ENCODE results near the gene KRTAP9-7.

Gene KRTAP9-7

GRCh38 chr17:41301204-41301790, 25.8 kb downstream of the KRTAP9-7 start:
- Histone ChIP-seq H3K4me2 (ENCODE audit: low read length) (no peak overlapping the region), H3K4me1 (ENCODE audit: low read length) (no peaks in the 10 kb centered on the region), H4K20me1 (ENCODE audit: insufficient read depth, low read length) (no peaks in the 10 kb centered on the region), H3K27ac (ENCODE audit: low read length) (no peak overlapping the region), H3K9me3 (ENCODE audit: insufficient read depth, low read length) (no peaks in the 10 kb centered on the region), H3K79me2 (ENCODE audit: low read length) (no peaks in the 10 kb centered on the region), H3K36me3 (replicated peaks; ENCODE audit: low read depth, low read length) (no peaks in the 10 kb centered on the region), H3K27me3 (ENCODE audit: low read depth, low read length) (peaks cover 8% of the 10 kb centered on the region; the same call in 1 of the 2 replicates), H2AFZ (ENCODE audit: low read depth, low read length) (no peak overlapping the region), H3K9ac (ENCODE audit: low read length) (no peak overlapping the region), H3K4me3 (ENCODE audit: low read length) (no peak overlapping the region)
- TF ChIP-seq CTCF (IDR thresholded peaks at IDR 0.05; ENCODE audit: low read depth, low read length) = no peak
- no peak for TF ChIP-seq EZH2phosphoT487 (IDR thresholded peaks at IDR 0.05; ENCODE audit: low read depth)

- Histone ChIP-seq H3K27ac (ENCODE audit: low read length) (no peak within 1 kb of the TSS), H3K79me2 (ENCODE audit: low read length) (no peaks in the 10 kb centered on the region), H3K9ac (ENCODE audit: low read length) (no peak within 1 kb of the TSS), H3K36me3 (replicated peaks; ENCODE audit: low read depth, low read length) (no peaks in the 10 kb centered on the region), H3K27me3 (ENCODE audit: low read depth, low read length) (peaks cover 8% of the 10 kb centered on the region; the same call in 1 of the 2 replicates), H3K4me2 (ENCODE audit: low read length) (no peak within 1 kb of the TSS), H3K9me3 (ENCODE audit: insufficient read depth, low read length) (no peaks in the 10 kb centered on the region), H3K4me3 (ENCODE audit: low read length) (no peak within 1 kb of the TSS), H3K4me1 (ENCODE audit: low read length) (no peaks in the 10 kb centered on the region), H2AFZ (ENCODE audit: low read depth, low read length) (no peak within 1 kb of the TSS), H4K20me1 (ENCODE audit: insufficient read depth, low read length) (no peaks in the 10 kb centered on the region)
- TF ChIP-seq CTCF (IDR thresholded peaks at IDR 0.05; ENCODE audit: low read depth, low read length) (no peak), EZH2phosphoT487 (IDR thresholded peaks at IDR 0.05; ENCODE audit: low read depth) (no peak)
Measured at GRCh38 chr17:41301916-41302901, 26.7 kb downstream of the KRTAP9-7 start, which contains the start of gene KRTAP29-1. KRTAP29-1 (minus strand) TSS chr17:41302851; CDS start chr17:41302851, 0 bp downstream.

GRCh38 chr17:41302981-41303380, 27.5 kb downstream of the KRTAP9-7 start:
- H3K9ac ChIP-seq (ENCODE audit: low read length) = no peak overlapping the region
- H3K4me2 ChIP-seq (ENCODE audit: low read length) = no peak overlapping the region
- H3K36me3 ChIP-seq (replicated peaks; ENCODE audit: low read depth, low read length) = no peaks in the 10 kb centered on the region
- H3K27me3 ChIP-seq (ENCODE audit: low read depth, low read length) = peaks cover 8% of the 10 kb centered on the region; the same call in 1 of the 2 replicates
- H3K4me1 ChIP-seq (ENCODE audit: low read length) = no peaks in the 10 kb centered on the region
- TF ChIP-seq CTCF (IDR thresholded peaks at IDR 0.05; ENCODE audit: low read depth, low read length) (no peak), EZH2phosphoT487 (IDR thresholded peaks at IDR 0.05; ENCODE audit: low read depth) (no peak)
- no peaks in the 10 kb centered on the region for H3K9me3 ChIP-seq (ENCODE audit: insufficient read depth, low read length)
- H4K20me1 ChIP-seq (ENCODE audit: insufficient read depth, low read length) = no peaks in the 10 kb centered on the region
- H2AFZ ChIP-seq (ENCODE audit: low read depth, low read length) = no peak overlapping the region
- H3K4me3 ChIP-seq (ENCODE audit: low read length) = no peak overlapping the region
- H3K79me2 ChIP-seq (ENCODE audit: low read length) = no peaks in the 10 kb centered on the region
- H3K27ac ChIP-seq (ENCODE audit: low read length) = no peak overlapping the region

GRCh38 chr17:41304091-41304490, 28.6 kb downstream of the KRTAP9-7 start:
- H3K4me1 ChIP-seq (ENCODE audit: low read length) = peaks cover 6% of the 10 kb centered on the region; the same call in 1 of the 2 replicates
- H3K9me3 ChIP-seq (ENCODE audit: insufficient read depth, low read length) = no peaks in the 10 kb centered on the region
- no peak overlapping the region for H3K4me2 ChIP-seq (ENCODE audit: low read length)
- no peak overlapping the region for H2AFZ ChIP-seq (ENCODE audit: low read depth, low read length)
- H3K9ac ChIP-seq (ENCODE audit: low read length) = no peak overlapping the region
- no peak for TF ChIP-seq EZH2phosphoT487 (IDR thresholded peaks at IDR 0.05; ENCODE audit: low read depth)
- TF ChIP-seq CTCF (IDR thresholded peaks at IDR 0.05; ENCODE audit: low read depth, low read length) = no peak
- no peaks in the 10 kb centered on the region for H4K20me1 ChIP-seq (ENCODE audit: insufficient read depth, low read length)
- H3K27ac ChIP-seq (ENCODE audit: low read length) = no peak overlapping the region
- no peaks in the 10 kb centered on the region for H3K79me2 ChIP-seq (ENCODE audit: low read length)
- H3K27me3 ChIP-seq (ENCODE audit: low read depth, low read length) = peaks cover 8% of the 10 kb centered on the region; the same call in 1 of the 2 replicates
- H3K4me3 ChIP-seq (ENCODE audit: low read length) = no peak overlapping the region
- no peaks in the 10 kb centered on the region for H3K36me3 ChIP-seq (replicated peaks; ENCODE audit: low read depth, low read length)
